Stimulated activated CD4-positive, alpha-beta T cell treated with anti-CD3 and anti-CD28 coated beads, Interleukin-4, amount 100 ng/mL, for 4 hours (primary cell): Measurements from ENCODE around the gene RASA3.
"Not testable (repeated sequence)": the region's sequence is repeated elsewhere in the genome, so short reads cannot be mapped to it uniquely, and the experiment has no call there.

Experiments
- DNase-seq, 2 experiments: peaks; one replicate each; pipeline ENCODE4 v3.0.0-alpha.2; 2020

RASA3 gene

DNA sequence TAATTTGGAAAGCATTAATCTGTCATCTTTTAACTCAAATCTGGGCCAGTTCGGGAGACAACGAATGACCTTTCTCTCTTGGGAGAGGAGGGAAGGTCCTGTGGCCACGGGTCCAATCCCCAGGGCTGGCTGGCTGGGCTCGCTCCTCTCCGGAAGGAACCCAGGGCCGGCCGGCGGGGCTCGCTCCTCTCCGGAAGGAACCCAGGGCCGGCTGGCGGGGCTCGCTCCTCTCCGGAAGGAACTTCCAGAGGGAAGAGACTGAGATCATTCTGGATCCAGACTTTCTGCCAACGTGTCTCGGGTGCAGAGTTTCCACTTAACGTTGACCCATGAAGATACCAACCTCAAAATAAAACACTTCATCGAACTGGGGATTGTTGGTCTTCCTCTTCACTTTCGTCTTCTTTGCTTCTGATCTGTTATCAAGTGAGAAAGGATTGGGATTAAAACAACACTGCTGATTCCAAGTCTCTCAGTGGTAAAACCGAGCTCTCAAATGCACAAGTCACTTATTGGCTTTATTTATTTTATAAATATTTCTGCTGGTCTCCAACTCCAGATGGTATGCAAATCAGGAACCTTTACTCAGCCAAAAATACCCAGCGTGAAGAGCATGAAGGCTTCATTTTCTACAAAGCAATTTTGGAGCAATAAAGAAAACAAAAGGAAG is 105.2 kb downstream of the RASA3 start:
- DNase-seq, result no peak

DNA sequence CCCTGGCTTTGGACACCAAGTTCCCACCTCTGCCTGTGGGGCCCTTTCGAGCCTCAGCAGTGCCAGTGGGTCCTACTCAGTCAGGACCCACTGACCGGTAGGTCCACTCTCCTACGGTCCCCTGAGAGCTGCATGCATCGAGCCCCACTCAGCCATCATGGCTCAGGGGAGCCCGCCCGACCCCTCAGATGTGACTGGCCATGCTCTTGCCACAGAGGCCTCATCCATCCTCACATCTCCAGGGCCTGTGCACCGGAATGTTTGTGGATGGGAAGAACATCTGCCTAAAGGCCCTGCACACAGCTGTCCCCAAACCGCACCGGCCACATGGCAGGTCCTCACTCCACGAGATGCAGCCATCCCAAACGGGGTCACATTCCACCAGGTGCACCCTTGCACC is 105.9 kb downstream of the RASA3 start:
- no peak for DNase-seq

DNA sequence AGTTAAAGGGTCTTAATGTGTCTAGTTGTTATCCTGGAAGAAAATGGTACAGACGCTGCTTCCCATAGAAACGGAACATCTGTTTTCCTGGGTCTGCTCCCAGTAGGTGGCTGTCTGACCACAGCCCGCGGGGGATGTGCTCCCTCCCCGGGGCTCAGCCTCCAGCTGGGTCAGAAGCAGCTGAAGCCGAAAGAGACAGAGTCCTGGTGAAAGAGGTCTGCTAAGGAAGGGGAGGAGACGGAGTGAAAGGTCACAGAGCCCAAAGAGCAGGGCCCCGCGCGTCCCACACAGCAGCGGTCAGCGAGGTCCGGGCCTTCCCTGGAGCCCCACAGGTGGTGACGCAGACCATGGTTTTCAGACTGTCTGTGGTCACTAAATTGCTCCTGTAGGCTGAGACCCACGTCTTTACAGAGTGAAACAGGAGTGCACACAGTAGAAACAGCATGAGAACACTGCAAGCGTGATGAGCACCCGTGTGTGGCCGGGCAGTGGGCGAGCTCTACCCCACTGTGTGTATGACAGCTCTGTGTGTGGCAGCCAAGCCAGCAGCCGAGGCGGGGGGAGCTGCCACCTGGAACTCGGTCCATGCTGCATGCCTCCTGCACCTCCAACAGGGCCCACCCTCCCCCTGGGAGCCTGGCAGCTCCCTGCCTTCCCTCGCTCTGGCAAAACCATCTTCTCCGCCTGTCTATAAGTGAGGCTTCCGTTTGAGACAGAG is 106.5 kb downstream of the RASA3 start:
- no peak for DNase-seq

DNA sequence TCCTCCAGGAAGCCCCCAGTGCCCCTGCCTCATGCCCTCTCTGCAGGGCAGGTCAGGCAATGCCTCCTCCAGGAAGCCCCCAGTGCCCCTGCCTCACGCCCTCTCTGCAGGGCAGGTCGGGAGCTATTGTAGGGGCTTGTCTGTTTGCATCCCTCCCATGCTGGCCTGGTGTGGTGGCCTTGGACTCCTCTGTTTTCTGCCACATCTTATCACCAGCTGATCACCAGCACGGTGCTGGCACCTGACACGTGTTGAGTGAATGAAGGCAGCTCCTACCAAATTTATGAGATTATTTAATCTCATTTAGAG is 107.1 kb downstream of the RASA3 start:
- DNase-seq, result no peak

DNA sequence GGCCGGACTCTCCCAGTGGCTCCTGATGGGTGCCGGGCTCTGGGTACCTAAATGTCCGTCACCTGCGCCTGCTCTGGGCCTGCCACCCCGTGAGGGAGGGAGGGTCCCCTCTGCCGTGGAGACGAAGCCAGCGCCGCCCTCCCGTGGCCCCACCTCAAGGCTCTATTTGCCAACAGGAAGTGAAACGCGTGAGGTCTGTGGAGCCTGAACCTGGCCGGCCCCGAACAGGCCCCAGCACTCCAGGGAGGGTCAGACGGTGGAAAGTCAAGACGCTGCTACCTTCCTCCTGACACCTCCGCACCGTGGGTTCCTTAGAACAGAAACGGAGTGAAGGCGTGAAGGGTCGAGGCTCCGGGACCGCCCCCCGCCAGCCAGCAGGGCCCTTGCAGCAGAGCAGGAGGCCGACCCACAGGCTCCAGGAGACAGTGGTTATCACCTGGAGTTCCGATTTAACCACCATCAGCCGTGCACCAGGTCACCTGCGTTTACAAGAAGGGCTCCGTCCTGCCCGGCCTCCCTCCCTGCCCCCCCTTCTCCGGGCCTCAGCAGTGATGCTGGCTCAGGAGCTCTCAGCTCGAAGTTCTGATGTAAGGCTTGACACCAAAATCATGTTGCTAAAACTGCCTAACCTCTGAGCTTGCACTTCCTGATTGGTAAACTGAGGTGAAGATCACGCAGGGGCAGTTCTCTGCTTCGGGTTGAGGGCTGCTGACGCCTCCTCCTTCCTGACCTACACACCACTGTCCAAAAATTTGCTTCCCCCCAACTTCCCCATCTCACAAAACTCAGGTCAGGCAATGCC is 107.6 kb downstream of the RASA3 start:
- DNase-seq, result no peak

DNA sequence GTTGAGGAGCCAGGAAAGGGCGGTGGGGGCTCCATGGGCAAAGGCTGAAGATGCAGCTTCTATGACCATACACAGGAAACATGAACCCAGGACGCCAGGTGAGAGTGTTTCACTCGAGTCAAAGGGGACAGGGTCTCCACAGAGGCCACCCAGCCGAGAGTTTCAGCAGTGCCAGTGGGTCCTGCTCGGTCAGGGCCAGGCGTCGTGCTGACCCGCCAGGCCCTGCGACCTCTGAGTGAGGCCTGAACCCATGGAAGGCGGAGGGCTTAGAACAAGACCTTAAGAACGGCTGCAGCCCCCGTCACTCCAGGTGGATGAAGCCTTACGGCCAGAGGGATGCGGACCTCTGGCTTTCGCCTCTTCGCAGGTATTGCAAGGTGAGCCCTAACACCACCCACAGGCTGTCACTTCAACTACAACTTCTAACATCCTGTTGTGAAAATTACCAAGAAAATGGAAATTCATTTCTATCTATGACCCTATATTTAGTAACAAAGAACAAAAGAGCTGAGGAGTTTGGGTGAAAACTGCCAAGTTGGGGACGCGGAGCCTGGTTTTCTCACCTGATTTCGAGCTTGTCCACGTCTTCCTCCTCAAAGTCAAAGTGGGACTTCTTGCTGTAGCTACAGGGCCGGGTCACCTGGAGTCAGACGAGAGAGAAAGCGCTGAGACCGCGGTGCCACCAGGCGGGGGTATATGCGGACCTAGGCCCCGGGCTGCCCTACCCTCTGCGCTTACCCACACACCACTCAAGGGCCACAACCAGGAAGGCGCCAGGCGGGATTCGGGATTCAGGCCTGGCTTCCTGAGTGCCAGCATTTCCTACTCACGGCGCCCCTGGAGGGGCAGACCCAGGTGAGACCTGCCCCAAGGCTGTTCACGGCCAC is 108.5 kb downstream of the RASA3 start:
- no peak for DNase-seq

DNA sequence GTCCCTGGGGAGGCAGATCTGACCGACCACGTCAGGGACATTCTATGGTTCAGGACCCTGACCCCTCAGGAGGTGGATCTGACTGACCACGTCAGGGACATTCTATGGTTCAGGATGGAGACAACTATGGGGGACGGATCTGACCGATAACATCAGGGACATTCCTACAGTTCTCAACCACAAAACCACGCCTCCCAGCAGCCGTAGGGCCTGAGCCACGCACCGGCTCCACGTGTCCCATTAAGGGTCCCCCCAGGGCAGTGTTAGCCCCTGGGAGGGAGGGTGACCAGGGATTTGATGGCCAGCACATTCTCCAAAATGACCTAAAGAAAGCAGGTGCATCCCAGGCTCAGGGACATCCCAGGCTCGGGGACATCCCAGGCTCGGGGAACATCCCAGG is 109.5 kb downstream of the RASA3 start:
- no peak for DNase-seq

DNA sequence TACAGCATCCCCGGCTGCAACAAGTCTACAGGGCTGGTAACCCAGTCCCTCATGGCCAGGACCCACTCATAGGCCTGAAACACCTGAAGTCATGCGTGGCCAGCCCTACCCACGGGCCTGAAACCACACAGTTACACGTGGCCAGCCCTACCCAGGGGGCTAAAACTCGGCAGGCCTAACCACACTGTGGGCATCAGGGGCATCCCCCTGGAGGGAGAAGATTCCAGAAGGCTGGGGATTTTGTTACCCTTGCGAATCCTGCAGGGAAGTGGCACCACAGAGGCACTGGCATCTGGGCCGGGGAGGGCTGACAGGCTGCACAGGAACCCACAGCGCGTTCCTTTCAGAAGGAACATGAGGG is 110.1 kb downstream of the RASA3 start:
- no peak for DNase-seq

DNA sequence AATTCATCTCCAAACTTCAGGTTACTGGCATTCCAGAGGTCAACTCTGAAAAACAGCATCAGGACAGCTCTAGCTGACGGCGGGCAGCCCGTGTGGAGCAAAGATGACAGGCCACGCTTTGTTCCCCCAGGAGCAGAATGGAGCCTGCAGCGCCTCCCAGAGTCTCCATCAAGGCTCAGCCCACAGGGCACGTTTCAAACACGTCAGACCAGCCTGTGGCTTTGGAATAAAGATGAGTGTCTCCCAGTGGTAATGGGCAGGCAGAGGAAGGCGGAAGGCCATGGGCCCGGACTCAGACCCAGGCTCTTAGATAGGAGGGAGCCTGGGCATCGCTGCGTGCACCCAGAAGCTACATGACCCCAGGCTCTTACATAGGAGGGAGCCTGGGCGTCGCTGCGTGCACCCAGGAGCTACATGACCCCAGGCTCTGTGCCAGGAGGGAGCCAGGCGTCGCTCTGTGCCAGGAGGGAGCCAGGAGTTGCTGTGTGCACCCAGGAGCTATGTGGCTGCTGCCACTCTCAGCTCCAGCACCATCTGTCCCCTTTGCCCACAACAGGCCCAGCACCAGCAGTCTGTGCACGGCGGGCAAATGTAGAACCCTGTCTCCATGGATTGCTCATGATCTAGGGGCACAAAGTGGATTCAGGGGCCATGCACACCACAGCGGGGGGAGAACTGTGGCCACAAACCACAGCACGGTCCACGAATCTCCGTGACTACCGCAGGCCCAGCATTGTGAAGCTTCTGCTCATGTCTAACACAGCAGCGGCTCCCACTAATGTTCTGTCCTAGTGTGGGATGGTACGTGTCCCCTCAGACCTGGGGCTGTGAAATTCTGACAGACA is 110.7 kb downstream of the RASA3 start:
- DNase-seq, result no peak

DNA sequence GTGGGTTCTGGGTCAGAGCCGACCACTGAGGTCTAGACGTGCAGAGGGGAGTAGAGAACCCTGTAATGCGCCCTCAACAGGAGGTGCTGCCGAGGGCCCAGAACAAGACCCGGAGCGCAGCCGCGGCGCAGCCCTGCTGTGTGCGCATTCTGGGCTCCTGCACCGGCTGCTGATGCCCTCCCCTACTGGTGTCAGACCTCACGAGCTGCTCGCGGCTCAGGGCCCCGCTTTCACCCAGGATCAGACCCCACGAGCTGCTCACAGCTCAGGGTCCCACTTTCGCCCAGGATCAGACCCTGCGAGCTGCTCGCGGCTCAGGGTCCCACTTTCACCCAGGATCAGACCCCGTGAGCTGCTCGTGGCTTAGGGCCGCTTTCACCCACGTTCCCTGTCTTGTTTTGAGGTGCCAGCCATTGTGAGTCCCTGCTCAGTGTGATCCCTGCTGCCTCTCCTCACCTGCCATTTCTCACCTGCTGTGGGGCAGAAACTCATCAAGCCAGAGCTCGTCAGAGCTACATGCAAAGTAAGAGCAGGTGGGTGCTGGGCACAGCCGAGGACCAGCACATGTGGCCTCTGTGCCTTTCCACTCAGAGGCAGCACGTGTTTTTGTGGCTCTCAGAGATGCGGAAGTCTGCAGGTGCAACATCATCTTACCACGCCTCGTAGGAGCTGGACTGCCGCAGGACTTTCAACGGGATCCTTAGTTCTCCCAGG is 111.5 kb downstream of the RASA3 start:
- DNase-seq, result no peak

DNA sequence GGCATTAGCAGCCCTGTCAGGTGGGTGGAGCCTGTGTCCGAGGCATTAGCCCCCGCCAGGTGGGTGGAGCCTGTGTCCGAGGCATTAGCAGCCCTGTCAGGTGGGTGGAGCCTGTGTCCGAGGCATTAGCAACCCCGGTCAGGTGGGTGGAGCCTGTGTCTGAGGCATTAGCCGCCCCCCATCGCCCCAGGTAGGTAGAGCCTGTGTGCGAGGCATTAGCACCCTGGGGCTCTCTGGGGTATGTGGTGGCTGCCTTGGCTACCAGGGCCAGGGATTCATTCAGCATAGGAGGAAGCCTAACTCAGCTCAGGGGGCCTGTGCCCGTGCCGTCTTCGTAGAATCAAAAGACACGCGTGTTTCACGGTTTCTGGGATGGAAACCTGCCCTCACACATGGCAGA is 112.3 kb downstream of the RASA3 start:
- not testable (repeated sequence) for DNase-seq

DNA sequence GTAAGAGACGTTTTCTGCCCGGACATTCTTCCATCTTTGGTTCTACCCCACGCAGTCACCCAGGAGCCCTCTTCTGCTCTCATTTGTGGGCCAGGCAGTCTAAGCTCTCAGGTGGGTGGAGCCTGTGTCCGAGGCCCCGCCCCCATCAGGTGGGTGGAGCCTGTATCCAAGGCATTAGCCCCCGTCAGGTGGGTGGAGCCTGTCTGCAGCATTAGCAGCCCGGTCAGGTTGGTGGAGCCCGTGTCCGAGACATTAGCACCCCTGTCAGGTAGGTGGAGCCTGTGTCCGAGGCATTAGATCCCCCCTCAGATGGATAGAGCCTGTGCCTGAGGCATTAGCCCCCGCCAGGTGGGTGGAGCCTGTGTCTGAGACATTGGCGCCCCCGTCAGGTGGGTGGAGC is 113.1 kb downstream of the RASA3 start:
- peak; percentile 17 to 29 for DNase-seq

DNA sequence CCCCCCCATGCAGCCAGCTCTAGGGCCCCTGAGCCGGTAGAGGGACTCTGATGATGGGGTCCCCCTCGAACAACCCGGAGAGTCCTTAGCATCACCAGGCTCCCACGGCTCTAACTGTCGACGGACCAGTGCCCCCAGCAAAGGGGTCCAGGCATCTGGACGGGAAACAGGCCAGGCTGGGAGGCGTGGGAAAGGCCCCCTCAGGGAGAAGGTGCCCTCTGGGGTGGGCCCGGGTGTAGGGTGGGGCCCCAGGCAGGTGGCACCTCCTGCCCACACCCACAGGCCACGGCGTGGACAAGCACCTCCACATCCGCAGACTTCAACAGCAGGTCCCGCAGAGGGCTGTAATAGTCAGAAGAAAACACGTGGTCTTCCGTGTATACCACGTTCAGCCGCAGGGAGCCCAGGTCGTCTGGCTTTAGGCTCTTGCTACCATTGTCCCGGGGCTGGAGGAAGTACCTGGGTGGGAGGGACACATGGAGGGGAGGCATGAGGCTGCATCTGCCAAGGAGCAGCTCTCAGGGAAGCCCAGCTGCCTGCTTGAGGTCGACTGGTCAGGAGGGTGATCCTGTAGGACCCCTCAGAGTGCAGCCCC is 113.9 kb downstream of the RASA3 start:
- DNase-seq, result no peak

DNA sequence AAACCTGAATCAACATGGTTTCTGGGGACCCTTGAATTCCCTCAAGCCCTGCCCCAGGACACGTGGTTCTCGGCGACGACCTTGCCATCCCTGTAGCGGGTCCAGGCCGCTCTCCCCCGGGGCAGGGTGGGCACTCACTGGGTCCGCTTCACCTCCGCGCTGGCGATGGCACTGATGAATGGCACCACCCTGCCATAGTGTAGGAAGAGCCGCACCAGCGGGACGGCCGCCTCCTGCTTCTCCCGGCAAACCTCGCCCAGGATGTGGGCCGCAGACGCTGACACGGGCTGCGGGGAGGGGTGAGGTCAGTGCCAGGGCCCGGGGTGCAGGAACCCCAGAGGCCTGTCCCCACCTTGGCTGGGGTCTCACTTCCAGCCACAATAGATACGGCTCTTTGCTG is 114.5 kb downstream of the RASA3 start:
- no peak for DNase-seq

DNA sequence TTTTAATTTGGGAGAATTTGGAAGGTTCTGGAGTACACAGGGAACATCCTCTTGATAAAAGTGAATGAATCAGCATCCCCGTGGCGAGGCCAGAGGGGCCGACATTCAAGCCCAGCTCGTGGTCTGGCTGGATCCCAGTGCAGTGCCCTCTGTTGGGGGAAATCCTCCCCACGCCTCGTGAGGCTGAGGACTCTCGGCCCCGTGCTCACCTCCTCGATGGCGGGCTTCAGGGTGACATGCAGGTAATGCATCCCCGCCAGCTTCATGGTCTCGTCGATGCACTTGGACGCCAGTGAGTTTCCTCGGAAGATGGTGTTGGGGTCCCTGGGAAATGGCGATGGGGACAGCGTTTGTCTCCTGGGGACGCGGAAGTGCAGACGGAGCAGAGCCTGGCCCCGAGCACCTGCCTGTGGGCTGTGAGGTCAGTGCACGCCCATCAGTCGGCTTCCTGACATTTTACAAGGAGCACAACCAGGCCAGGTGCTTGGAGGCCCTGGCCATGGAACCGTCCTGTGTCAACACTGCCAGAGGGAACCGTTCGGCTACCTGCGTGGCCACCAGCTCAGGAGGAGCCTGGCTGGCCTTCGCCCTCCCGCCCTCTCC is 115.3 kb downstream of the RASA3 start:
- no peak for DNase-seq

DNA sequence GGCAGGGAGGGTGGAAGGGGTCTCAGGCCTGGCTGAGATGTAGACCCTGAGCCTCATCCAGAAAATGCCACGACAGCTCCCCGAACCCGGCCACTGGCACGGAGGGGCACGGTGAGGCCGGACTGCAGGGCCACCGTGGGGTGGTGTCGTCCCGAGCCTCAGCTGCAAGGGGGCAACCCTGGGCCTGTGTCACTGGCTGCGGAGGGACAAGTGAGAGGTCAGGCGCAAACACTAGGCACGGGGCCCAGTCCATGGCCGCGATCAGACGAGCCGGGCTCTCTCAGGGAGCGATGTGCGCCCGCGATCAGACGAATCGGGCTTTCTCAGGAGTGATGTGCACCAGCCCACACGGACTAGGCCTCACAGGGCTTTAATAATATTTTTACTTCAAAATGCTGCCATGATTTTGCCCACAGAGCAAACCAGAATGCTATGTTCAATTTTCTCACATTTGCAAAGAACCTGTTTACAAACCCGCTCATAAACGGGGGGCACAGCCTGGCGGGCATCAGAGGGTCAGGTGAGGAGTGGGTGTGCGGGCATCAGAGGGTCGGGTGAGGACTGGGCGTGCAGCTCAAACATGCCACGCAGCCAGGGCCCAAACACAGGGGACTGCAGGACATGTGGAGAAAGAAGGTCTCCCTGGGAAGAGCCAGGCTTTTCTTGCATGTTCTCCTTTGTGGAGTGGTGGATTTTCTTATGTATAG is 115.9 kb downstream of the RASA3 start:
- no peak for DNase-seq

DNA sequence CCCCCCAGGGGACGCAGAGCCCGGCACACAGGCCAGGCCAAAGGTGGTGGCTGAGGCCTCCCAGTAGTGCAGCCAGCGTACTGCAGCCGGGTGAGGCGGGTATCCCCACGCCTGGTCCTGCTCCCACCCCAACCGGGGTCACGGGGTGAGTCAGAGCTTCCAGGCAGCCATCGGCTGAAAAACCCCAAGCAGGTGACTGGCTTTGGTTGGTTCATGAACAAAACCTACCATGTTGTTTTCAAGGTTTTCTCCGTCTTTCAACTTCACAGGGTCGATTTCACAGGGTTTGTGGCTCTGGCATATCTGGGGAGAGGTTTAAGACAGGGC is 116.5 kb downstream of the RASA3 start:
- no peak for DNase-seq

DNA sequence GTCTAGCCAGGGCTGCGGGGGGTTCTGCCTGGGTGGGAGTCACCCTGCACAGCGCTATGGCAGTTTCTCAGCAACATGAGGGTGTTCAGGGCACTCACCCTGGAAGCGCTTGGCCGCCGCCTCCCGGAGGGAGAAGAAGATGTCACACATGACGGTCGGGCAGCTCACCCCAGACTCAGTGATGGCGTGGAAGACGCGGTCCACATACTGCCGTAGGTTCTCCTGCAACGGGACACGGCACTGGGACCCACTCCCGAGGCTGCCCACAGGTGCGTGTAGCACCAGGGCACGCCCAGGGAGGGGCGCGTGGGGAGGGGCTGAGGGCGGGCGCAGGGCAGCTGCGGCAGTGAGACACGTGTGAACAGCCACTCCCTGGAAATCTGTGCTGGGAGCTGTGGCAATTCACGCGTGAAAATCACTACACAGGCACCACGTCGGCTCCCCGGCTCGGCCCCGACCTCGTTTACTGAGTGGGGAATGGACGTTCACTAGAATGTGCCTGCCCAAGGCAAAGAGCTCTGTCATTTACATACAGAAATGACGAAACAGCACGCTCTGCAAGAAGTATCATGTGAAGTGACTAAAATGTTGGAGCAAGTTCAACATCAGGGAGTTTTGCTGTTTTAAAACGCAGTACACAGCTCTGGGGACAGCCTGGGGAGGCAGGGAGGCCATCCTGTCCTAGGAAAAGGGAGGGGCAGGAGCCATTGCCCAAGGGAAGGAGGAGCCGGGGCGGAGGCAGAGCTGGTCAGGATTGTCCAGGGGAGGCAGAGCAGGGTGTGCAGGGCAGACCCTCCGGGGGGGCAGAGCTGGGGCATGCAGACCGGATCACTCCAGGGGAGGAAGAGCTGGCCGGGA is 117.1 kb downstream of the RASA3 start:
- no peak for DNase-seq

DNA sequence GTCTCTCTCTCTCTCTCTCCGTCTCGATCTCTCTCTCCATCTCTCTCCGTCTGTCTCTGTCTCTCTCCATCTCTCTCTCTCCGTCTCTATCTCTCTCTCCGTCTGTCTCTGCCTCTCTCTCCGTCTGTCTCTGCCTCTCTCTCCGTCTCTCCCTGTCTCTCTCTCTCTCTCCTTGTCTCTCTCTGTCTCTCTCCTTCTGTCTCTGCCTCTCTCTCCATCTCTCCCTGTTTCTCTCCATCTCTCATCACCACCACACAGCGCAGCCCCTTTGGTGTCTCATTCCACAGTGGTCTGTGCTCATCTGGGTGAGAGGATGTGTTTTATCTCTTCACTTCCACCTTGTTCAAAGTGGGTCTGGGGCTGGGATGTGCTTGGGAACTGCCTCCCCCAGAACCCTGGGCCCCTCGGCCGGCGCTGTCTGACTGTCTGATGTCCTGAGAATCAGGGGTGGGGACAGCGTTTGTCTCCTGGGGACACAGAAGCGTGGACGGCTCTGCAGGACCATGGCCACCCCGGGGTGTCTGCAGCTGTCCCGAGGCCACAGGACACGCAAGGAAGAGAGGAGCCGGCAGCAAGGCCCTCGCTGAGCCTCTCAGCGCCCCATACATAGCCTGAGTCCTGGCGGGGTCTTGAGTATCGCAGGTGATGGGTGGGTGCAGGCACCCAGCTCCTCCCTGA is 118.3 kb downstream of the RASA3 start:
- DNase-seq, result no peak
